Measurements from ENCODE around the gene MYORG.

- TF ChIP-seq CTCF (IDR thresholded peaks at IDR 0.05) (no peak), POLR2A (IDR thresholded peaks at IDR 0.05) (no peak)
These were observed 39.3 kb downstream of the MYORG start for GRCh38 chr9:34337403-34337802.
